CD14-positive monocyte (primary cell): ENCODE data around the gene CMTM8. TPM values are rescaled to one million over a fixed set of nuclear protein-coding genes. Genes with fewer than 3 reads are reported as not detected.

Source experiments
- DNase-seq, 3 donors: peaks; one replicate each; pipeline ENCODE4 v3.0.0-alpha.2; 2011 to 2022
- H2AFZ ChIP-seq: 2 replicates; pipeline ENCODE4 v1.6.0; 2012; ENCODE audit warnings: mild to moderate bottlenecking, low read depth, low read length, inconsistent platforms; ENCODE audit not compliant: insufficient read depth, poor library complexity, severe bottlenecking
- H3K27ac ChIP-seq, 2 donors: 1 replicate in 1 of 2; 2 replicates in 1 of 2; pipeline ENCODE4 v1.5.1; 2012 to 2013; ENCODE audit warnings: low read length in 2 of 2, control low read depth in 1 of 2, inconsistent platforms in 1 of 2, low read depth in 1 of 2, mild to moderate bottlenecking in 1 of 2
- H3K27me3 ChIP-seq, 2 donors: one replicate each; pipeline versions ENCODE4 v1.6.0 to v1.6.1; 2011 to 2013; ENCODE audit warnings: low read length in 2 of 2; ENCODE audit not compliant: control insufficient read depth in 2 of 2, insufficient read depth in 2 of 2
- H3K36me3 ChIP-seq, 2 donors: replicated peaks in 1 of 2; 1 replicate in 1 of 2; 2 replicates in 1 of 2; pipeline versions ENCODE4 v1.5.1 to v1.6.1; 2012 to 2013; ENCODE audit warnings: low read length in 2 of 2, control low read depth in 1 of 2, inconsistent platforms in 1 of 2, mild to moderate bottlenecking in 1 of 2; ENCODE audit not compliant: insufficient read depth in 2 of 2, control insufficient read depth in 1 of 2
- H3K4me1 ChIP-seq, 2 donors: 1 replicate in 1 of 2; 2 replicates in 1 of 2; pipeline versions ENCODE4 v1.5.1 to v1.6.1; 2012 to 2013; ENCODE audit warnings: low read length in 2 of 2, control low read depth in 1 of 2, inconsistent platforms in 1 of 2, mild to moderate bottlenecking in 1 of 2, moderate library complexity in 1 of 2; ENCODE audit not compliant: insufficient read depth in 2 of 2, control insufficient read depth in 1 of 2
- H3K4me2 ChIP-seq: replicated peaks from 2 replicates; pipeline ENCODE3; 2012; ENCODE audit warnings: low read length, moderate library complexity, mild to moderate bottlenecking; ENCODE audit not compliant: poor library complexity, severe bottlenecking; ENCODE audit errors: extremely low read depth
- H3K4me3 ChIP-seq, 3 experiments: fragments of 200-600 bp in 1 of 3; sonication (generic) in 1 of 3; replicated peaks in 1 of 3; 1 replicate in 2 of 3; 2 replicates in 1 of 3; pipeline ENCODE4 v1.5.1; 2011 to 2013; ENCODE audit warnings: low read length in 3 of 3, mild to moderate bottlenecking in 3 of 3, control low read depth in 2 of 3, low read depth in 2 of 3, inconsistent platforms in 1 of 3, moderate library complexity in 1 of 3
- H3K79me2 ChIP-seq: 2 replicates; pipeline ENCODE4 v1.6.0; 2012; ENCODE audit warnings: mild to moderate bottlenecking, control low read depth, inconsistent platforms, low read length, moderate library complexity; ENCODE audit not compliant: insufficient read depth
- H3K9ac ChIP-seq: 2 replicates; pipeline ENCODE4 v1.6.0; 2017; ENCODE audit warnings: low read length, mild to moderate bottlenecking; ENCODE audit not compliant: insufficient read depth, poor library complexity, severe bottlenecking
- H3K9me3 ChIP-seq, 2 donors: replicated peaks in 1 of 2; 1 replicate in 1 of 2; 2 replicates in 1 of 2; pipeline versions ENCODE4 v1.5.1 to v1.6.1; 2012 to 2013; ENCODE audit warnings: low read length in 2 of 2, control low read depth in 1 of 2; ENCODE audit not compliant: control insufficient read depth in 1 of 2, insufficient read depth in 1 of 2
- H4K20me1 ChIP-seq: 2 replicates; pipeline ENCODE4 v1.6.0; 2012; ENCODE audit warnings: mild to moderate bottlenecking, low read length, control low read depth, moderate library complexity; ENCODE audit not compliant: insufficient read depth
- H3K27ac Mint-ChIP-seq, 7 donors: one replicate each; pipeline ENCODE4 v1.8.0; 2020; ENCODE audit warnings: mild to moderate bottlenecking in 7 of 7, mixed read lengths in 7 of 7, moderate library complexity in 6 of 7, inconsistent platforms in 2 of 7
- H3K27me3 Mint-ChIP-seq, 3 donors: one replicate each; pipeline ENCODE4 v1.8.0; 2021 to 2022; ENCODE audit warnings: low read depth in 3 of 3, mild to moderate bottlenecking in 3 of 3, mixed read lengths in 3 of 3, moderate library complexity in 3 of 3, inconsistent platforms in 1 of 3
- H3K36me3 Mint-ChIP-seq, 2 donors: one replicate each; pipeline ENCODE4 v1.8.0; 2020; ENCODE audit warnings: mixed read lengths in 2 of 2, inconsistent platforms in 1 of 2, mild to moderate bottlenecking in 1 of 2
- H3K4me1 Mint-ChIP-seq: one replicate; pipeline ENCODE4 v1.8.0; 2020; ENCODE audit warnings: mild to moderate bottlenecking, mixed read lengths
- H3K4me3 Mint-ChIP-seq, 2 donors: one replicate each; pipeline ENCODE4 v1.8.0; 2020; ENCODE audit warnings: mild to moderate bottlenecking in 2 of 2, mixed read lengths in 2 of 2, moderate library complexity in 1 of 2
- H3K9me3 Mint-ChIP-seq, 7 donors: one replicate each; pipeline ENCODE4 v1.8.0; 2020 to 2022; ENCODE audit warnings: mixed read lengths in 7 of 7, mild to moderate bottlenecking in 6 of 7, moderate library complexity in 6 of 7, inconsistent platforms in 2 of 7
- CTCF ChIP-seq: fragments of 200-600 bp; IDR thresholded peaks from one replicate; pipeline ENCODE4 v1.8.0; 2022; ENCODE audit warnings: antibody characterized with exemption, mild to moderate bottlenecking
- WGBS: methylation state at CpG from one replicate; pipeline ENCODE4 v1.1.5; 2013; ENCODE audit warnings: missing lambda C conversion rate; ENCODE audit not compliant: insufficient coverage; 5-methylcytosine and 5-hydroxymethylcytosine counted together
- intact Hi-C, 2 donors: fragments of 100-400 bp; cut with micrococcal nuclease; formaldehyde crosslinking; loops; one replicate each; pipeline versions ENCODE4 v1.15.0 to v1.15.1; 2023
- polyA plus RNA-seq, 3 donors: library from polyadenylated mRNA; depleted of rRNA in 1 of 3; unstranded in 2 of 3; stranded (reverse) in 1 of 3; fragments of 300-500 nt in 2 of 3; fragments of >200 nt in 1 of 3; fragmentation: Illumina TruSeq in 2 of 3; gene quantifications; 1 replicate in 2 of 3; 2 replicates in 1 of 3; pipeline ENCODE4 v1.2.3, GENCODE V29; 2012 to 2021

The CMTM8 gene
- polyA plus RNA-seq, 3 donors, result 0.46 to 2.5 (median 0.94) TPM

- intact Hi-C loops, result no loop called here
- no peaks in the 10 kb centered on the region for H3K36me3 ChIP-seq
- Mint-ChIP-seq H3K36me3 (no peaks in the 10 kb centered on the region), H3K4me3 (no peak overlapping the region), H3K4me1 (no peaks in the 10 kb centered on the region), H3K27me3 (peaks cover 3 to 5% (median 4%) of the 10 kb centered on the region in 3 donors), H3K27ac (peak overlapping the region in 1 of 7 donors; percentile 52), H3K9me3 (no peaks in the 10 kb centered on the region)
- no peak overlapping the region for H3K4me2 ChIP-seq
- H3K27me3 ChIP-seq, result no peaks in the 10 kb centered on the region
- 86% methylated on average over 9 of the region's 13 CpGs for WGBS
- H3K9ac ChIP-seq, result no peak overlapping the region
- no peak for DNase-seq
- H3K27ac ChIP-seq, result no peak overlapping the region
- H2AFZ ChIP-seq, result no peak overlapping the region
- no peaks in the 10 kb centered on the region for H3K79me2 ChIP-seq
- no peak overlapping the region for H3K4me3 ChIP-seq
- H3K9me3 ChIP-seq, result no peaks in the 10 kb centered on the region
- TF ChIP-seq CTCF, result no peak
- H4K20me1 ChIP-seq, result no peaks in the 10 kb centered on the region
- H3K4me1 ChIP-seq, result no peaks in the 10 kb centered on the region
Measured at GRCh38 chr3:32335365-32336112, 97.1 kb downstream of the CMTM8 start.

GRCh38 chr3:32336113-32336498, 97.6 kb downstream of the CMTM8 start:
- no peaks in the 10 kb centered on the region for H3K4me1 ChIP-seq
- DNase-seq, result no peak
- H3K4me2 ChIP-seq, result no peak overlapping the region
- no peaks in the 10 kb centered on the region for H3K27me3 ChIP-seq
- H4K20me1 ChIP-seq, result no peaks in the 10 kb centered on the region
- peaks cover 3 to 5% (median 4%) of the 10 kb centered on the region in 3 donors for H3K27me3 Mint-ChIP-seq
- no peaks in the 10 kb centered on the region for H3K36me3 Mint-ChIP-seq
- no peak overlapping the region for H2AFZ ChIP-seq
- WGBS, result 56% methylated on average over 1 of the region's 2 CpGs
- H3K4me3 Mint-ChIP-seq, result no peak overlapping the region
- no peaks in the 10 kb centered on the region for H3K4me1 Mint-ChIP-seq
- no peaks in the 10 kb centered on the region for H3K9me3 ChIP-seq
- H3K9ac ChIP-seq, result no peak overlapping the region
- intact Hi-C loops, result no loop called here
- no peak overlapping the region for H3K27ac ChIP-seq
- no peak overlapping the region for H3K4me3 ChIP-seq
- H3K36me3 ChIP-seq, result no peaks in the 10 kb centered on the region
- no peaks in the 10 kb centered on the region for H3K79me2 ChIP-seq
- TF ChIP-seq CTCF, result no peak
- H3K27ac Mint-ChIP-seq, result no peak overlapping the region
- H3K9me3 Mint-ChIP-seq, result no peaks in the 10 kb centered on the region
